ENCODE results near the gene JPH3. TPM values are rescaled to one million over a fixed set of nuclear protein-coding genes. Genes with fewer than 3 reads are reported as not detected.
A peak's percentile ranks its signal among the peaks of the same experiment; 100 is the strongest.

Gene JPH3
- polyA plus RNA-seq, 1 donor from 2014 or later, result not detected

DNA sequence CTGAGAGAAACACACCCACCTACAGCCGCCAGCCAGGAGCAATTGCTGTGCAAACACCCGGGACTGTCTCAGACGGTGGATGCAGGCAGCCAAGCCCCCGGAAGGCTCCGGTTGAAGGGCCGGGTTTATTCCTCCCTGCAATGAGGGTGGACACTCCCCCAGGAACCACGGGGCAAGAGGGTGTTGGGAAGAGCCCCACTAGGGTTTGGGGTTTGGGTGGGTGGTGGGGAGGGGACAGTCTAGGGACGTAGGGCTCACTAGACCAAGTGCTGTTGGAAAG lies 19.2 kb downstream of the JPH3 start:
- H3K9me3 Mint-ChIP-seq, result peaks cover 0 to 2% (median 0%) of the 10 kb centered on the region in 3 donors
- peaks cover 10% of the 10 kb centered on the region for H3K27me3 Mint-ChIP-seq
- H3K27ac Mint-ChIP-seq, result no peak overlapping the region
- no peak overlapping the region for H3K4me3 Mint-ChIP-seq
- H3K36me3 Mint-ChIP-seq, result no peaks in the 10 kb centered on the region
- no peaks in the 10 kb centered on the region for H3K4me1 Mint-ChIP-seq

DNA sequence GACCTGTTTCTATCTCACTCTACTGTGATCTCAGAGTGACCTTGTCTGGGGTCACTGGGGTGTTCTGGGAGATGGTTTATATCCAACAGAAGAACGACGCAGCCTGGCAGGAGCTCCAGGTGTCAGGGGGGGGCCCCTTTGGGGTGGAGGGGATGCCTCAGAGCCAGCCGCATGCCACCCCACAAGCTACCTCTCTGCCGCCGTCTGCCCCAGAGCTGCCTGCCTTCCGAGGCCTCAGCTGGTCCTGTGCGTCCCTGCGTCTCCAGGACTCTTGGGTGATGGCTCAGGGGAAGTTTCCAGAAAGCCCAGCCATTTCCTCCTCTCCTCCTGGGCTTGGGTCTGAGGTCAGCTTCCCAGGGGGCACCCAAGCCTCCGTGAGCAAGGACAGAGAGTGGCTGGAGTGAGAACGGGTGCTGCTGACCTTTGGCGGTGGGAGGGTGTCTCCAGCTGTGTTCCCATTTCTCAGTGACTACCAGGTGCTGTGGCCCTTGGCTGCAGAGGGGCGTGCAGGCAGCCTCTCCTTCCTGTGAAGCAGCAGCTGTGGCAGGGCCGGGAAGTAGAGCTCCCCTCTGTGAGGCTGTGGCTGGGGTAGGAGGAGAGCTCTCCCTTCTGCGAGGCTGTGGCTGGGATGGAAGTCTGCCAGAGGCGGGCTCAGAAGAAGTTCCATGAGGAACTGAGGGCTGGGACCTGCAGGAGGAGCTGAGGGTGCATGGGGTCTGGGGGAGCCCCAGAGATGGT lies 19.8 kb downstream of the JPH3 start:
- H3K4me3 Mint-ChIP-seq, result no peak overlapping the region

DNA sequence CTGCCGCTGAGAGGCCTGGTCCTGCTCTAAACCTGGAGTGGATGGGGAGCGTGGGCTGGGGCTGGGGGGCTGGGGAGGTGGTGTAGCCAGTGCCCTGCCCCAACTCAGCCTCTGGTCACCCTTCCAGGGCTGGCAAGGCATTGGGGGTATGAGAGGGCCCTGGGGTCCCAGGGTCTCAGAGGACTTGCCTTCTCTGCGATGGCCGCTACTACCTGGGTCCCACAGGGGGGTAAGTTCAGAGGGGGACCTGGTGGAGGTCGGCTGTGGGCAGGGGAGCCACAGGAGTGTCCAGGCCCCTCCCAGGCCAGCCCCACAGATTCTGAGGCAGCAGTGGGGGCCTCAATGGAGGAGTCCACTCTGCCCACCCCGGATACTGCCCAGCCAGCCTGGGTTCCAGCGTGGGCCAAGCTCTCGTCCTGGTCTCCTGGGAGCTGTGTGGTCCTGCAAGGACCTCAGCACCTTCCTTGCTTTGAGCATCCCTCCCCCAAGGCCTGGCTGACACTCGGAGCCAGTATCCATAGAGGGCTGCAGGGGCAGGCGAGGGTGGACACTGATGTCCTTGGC lies 20.5 kb downstream of the JPH3 start:
- no peaks in the 10 kb centered on the region for H3K4me1 Mint-ChIP-seq

More for the DNA sequence above, 19.8 kb downstream of the JPH3 start:
- Mint-ChIP-seq H3K27me3 (peaks cover 10% of the 10 kb centered on the region), H3K27ac (peak overlapping the region in 1 of 3 donors; percentile 35), H3K9me3 (peaks cover 0 to 2% (median 0%) of the 10 kb centered on the region in 3 donors), H3K4me1 (no peaks in the 10 kb centered on the region), H3K36me3 (no peaks in the 10 kb centered on the region)

DNA sequence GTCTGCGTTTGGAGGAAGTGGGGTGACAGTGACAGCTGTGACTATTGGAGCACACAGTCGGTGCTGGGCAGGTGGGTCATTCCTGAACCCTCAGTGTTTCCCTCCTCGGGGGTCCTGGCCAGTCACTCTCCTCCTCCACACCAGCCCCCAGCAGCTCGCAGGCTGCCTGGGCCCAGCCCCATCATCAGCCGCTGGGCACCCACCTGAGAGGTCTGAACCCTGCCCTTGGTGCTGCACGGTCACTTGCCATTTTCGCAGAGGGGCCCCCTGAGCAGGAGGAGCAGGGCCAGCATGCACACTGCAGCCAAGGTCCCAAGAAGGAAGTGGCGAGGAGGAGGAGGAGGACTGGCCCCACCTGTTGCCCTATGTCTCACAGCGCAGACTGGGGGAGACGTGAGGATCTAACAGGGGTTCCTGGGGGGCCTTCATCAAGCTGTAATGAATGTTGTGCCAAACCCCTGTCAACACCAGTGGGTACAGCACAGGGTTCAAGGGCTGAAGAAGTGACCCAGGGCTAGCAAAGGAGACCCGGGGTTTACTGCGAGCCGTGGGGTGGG lies 23.0 kb downstream of the JPH3 start:
- H3K27me3 Mint-ChIP-seq, result peaks cover 13% of the 10 kb centered on the region

More for the DNA sequence above, 20.5 kb downstream of the JPH3 start:
- no peak overlapping the region for H3K4me3 Mint-ChIP-seq
- H3K27me3 Mint-ChIP-seq, result peaks cover 10% of the 10 kb centered on the region
- peaks cover 0 to 2% (median 0%) of the 10 kb centered on the region in 3 donors for H3K9me3 Mint-ChIP-seq
- H3K27ac Mint-ChIP-seq, result no peak overlapping the region
- no peaks in the 10 kb centered on the region for H3K36me3 Mint-ChIP-seq

DNA sequence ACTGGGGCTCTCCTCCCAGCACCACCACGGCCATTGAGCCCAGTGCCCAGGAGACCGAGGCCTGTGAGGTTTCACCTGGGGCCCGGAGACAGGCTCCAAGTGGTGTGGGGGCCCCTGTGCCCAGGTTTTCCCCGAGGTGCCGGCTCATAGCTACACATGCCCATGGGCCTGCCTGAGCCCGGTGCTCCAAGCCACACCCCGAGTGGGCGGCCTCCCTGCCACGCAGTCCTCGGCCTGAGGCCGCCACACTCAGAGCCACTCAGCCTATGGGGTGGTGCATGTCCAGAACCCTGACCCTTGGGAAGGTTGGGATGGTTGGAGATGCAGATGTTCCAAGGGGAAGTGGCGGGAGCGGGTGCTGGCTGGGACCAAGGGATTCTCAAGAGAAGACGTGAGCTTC lies 24.1 kb downstream of the JPH3 start:
- peaks cover 0 to 9% (median 5%) of the 10 kb centered on the region in 3 donors for H3K9me3 Mint-ChIP-seq
- no peak overlapping the region for H3K27ac Mint-ChIP-seq
- H3K4me1 Mint-ChIP-seq, result peaks cover 0 to 1% (median 0%) of the 10 kb centered on the region in 3 donors
- peaks cover 22% of the 10 kb centered on the region for H3K27me3 Mint-ChIP-seq
- H3K36me3 Mint-ChIP-seq, result peaks cover 2% of the 10 kb centered on the region
- no peak overlapping the region for H3K4me3 Mint-ChIP-seq

More for the DNA sequence above, 23.0 kb downstream of the JPH3 start:
- Mint-ChIP-seq H3K4me1 (peaks cover 0 to 1% (median 0%) of the 10 kb centered on the region in 3 donors), H3K27ac (no peak overlapping the region), H3K36me3 (no peaks in the 10 kb centered on the region), H3K4me3 (no peak overlapping the region), H3K9me3 (no peaks in the 10 kb centered on the region)

DNA sequence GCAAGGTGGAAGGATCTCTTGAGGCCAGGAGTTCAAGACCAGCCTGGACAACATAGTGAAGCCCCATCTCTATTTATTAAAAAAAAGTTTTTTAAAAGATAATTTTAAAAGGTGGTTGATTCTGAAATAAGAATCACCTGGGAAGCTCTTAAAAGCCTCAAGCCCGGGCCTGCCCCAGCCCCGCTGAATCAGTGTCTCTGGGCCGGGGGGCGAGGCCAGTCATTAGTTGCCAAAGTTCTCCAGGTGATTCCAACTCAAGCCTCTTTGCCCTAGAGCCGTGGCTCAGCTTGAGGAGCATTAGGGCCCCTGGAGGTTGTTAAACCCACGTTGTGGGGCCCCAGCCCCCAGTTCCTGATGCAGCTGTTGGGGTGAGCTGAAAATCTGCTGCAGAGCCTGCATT lies 24.6 kb downstream of the JPH3 start:
- peaks cover 24% of the 10 kb centered on the region for H3K27me3 Mint-ChIP-seq
- H3K27ac Mint-ChIP-seq, result no peak overlapping the region
- peaks cover 6% of the 10 kb centered on the region for H3K36me3 Mint-ChIP-seq
- peaks cover 0 to 13% (median 9%) of the 10 kb centered on the region in 3 donors for H3K9me3 Mint-ChIP-seq
- H3K4me3 Mint-ChIP-seq, result no peak overlapping the region
- peaks cover 0 to 1% (median 0%) of the 10 kb centered on the region in 3 donors for H3K4me1 Mint-ChIP-seq

DNA sequence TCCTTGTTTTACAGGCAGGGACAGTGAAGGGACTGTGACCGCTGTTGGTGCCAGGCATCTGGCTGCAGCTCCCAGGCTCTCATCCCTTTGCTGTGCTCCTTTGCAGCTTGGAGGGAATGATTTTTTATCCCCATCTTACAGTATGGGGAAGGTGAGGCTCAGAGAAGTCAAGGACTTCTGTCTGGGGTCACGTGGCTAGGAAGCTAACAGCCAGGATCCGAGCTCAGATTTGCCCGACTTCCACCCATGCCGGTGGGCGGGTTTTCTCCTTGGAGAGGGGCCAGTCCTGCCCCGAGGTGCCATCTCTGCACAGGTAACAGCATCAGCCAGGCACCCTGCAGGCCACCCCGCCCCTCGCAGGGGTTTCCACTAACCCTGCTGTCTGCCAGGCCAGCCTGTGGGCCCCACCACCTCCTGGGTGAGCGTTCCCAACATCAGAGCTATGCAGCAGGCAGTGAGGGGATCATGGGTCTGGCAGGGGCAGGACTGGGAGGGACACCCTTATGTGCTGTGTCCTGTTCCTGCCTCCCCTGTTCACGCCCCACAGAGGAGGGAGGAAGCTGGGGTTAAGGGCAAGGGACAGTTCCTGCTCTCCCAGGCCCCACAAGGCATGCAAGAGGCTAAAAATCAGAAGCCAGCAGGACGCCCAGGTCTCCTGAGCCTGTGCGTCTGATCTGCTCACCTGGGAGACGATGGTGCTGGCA lies 25.4 kb downstream of the JPH3 start:
- Mint-ChIP-seq H3K27me3 (peaks cover 28% of the 10 kb centered on the region), H3K4me1 (peaks cover 0 to 1% (median 0%) of the 10 kb centered on the region in 3 donors), H3K9me3 (peaks cover 2 to 13% (median 9%) of the 10 kb centered on the region in 3 donors), H3K4me3 (no peak overlapping the region), H3K27ac (peak overlapping the region in 1 of 3 donors; percentile 5), H3K36me3 (peaks cover 6% of the 10 kb centered on the region)

DNA sequence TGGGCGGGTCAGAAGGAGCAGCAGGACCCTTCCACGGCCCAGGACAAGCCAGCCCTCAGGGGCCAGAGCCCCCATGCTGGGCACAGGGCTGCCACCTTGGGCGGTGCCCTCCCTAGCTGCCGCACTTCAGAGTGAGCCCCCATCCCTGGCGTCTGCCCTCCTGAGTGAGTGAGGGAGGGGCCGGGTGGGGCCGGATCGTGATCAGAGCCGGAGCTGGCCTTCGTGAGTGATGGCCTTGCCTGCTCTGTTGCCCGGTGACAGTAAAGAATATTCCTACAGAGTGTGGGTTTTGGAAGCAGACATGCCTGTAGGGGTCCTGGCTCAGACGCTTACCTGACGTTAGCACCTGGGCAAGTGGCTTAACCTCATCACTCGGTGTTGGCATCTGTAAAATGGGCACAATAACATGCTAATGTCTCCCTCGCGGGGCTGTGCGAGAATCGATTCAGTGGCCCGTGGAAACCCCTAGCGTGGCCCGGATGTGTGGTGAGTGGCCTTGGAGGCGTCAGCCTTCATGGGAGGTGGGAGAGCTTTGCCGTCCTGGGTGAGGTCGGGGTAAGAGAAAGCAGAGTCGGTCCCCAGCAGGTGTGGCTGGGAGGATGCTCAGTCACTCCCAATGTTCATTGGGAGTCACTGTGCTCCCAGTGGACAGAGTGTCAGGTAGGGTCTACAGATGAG lies 26.1 kb downstream of the JPH3 start:
- Mint-ChIP-seq H3K27me3 (peaks cover 28% of the 10 kb centered on the region), H3K36me3 (peaks cover 6% of the 10 kb centered on the region), H3K4me1 (peaks cover 0 to 1% (median 0%) of the 10 kb centered on the region in 3 donors), H3K9me3 (peaks cover 2 to 13% (median 9%) of the 10 kb centered on the region in 3 donors), H3K27ac (peak overlapping the region in 1 of 3 donors; percentile 68), H3K4me3 (peak overlapping the region in 1 of 4 donors; percentile 37)

DNA sequence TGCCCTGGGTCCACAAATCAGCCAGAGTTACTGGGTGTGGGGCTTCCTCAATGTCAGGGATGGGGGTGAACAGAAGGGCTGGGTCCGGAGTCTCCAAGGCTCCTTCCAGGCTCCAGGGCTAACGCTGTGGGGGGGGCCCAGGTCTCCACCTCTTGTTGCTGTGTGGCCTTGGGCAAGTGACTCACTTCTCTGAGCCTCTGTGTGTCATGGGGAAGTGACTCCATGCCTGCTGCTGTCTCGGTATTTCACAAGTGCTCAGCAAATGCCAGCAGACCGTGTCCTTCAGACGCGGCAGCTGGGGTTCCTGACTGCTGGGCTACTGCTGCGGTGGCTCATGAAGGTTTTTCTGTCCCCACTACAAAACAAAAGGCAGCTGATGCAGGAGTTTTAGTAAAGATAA lies 26.6 kb downstream of the JPH3 start:
- Mint-ChIP-seq H3K27ac (peak overlapping the region in 1 of 3 donors; percentile 68), H3K36me3 (peaks cover 6% of the 10 kb centered on the region), H3K27me3 (peaks cover 28% of the 10 kb centered on the region), H3K4me1 (peaks cover 0 to 3% (median 0%) of the 10 kb centered on the region in 3 donors), H3K4me3 (no peak overlapping the region), H3K9me3 (peaks cover 2 to 13% (median 9%) of the 10 kb centered on the region in 3 donors)

DNA sequence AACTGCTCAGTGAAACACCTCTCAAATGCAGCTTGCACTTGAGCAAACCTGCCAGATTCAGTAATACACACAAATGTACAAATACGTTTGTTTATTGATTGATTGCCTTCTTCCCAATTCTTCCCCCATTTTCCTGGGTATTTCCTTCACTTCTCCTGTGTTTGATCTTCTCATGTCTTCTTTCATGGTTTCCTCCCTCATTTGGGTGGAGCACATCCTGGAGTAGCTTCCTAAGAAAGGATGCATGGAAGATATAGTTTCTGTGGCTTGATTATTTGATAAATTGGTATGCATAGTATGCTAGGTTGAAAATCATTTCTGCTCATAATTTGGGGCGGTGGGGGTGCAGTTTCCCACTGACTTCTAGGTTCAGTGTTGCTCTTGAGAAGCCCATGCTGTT lies 28.8 kb downstream of the JPH3 start:
- Mint-ChIP-seq H3K27ac (no peak overlapping the region), H3K4me1 (peaks cover 0 to 7% (median 0%) of the 10 kb centered on the region in 3 donors)

DNA sequence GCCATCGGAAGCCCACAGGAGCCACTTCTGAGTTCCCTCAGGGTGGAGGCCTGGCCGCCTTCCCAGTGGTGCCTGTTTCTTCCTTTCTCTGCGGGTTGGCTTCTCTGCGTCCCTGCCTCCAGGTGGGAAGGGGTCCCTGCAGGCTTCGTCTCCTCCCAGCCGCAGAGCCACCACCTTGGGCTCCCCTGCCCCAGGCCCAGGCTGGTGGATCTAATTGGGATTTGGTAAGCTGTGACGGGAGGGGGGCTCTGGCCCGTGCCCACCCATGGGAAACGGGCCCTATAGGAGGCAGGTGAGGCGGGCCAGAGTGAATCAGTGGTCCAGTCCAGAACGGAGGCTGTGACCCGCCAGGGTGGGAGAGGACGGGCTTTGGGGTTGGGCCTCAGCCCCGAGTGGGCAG lies 32.1 kb downstream of the JPH3 start:
- H3K27me3 Mint-ChIP-seq, result peaks cover 23% of the 10 kb centered on the region
- H3K9me3 Mint-ChIP-seq, result peaks cover 2 to 13% (median 9%) of the 10 kb centered on the region in 3 donors
- H3K4me3 Mint-ChIP-seq, result no peak overlapping the region
- peaks cover 4 to 10% (median 7%) of the 10 kb centered on the region in 3 donors for H3K4me1 Mint-ChIP-seq
- H3K27ac Mint-ChIP-seq, result no peak overlapping the region
- H3K36me3 Mint-ChIP-seq, result peaks cover 6% of the 10 kb centered on the region

More for the DNA sequence above, 28.8 kb downstream of the JPH3 start:
- H3K9me3 Mint-ChIP-seq, result peaks cover 2 to 13% (median 9%) of the 10 kb centered on the region in 3 donors
- H3K4me3 Mint-ChIP-seq, result peak overlapping the region in 1 of 4 donors; percentile 3
- H3K27me3 Mint-ChIP-seq, result peaks cover 30% of the 10 kb centered on the region
- peaks cover 6% of the 10 kb centered on the region for H3K36me3 Mint-ChIP-seq

DNA sequence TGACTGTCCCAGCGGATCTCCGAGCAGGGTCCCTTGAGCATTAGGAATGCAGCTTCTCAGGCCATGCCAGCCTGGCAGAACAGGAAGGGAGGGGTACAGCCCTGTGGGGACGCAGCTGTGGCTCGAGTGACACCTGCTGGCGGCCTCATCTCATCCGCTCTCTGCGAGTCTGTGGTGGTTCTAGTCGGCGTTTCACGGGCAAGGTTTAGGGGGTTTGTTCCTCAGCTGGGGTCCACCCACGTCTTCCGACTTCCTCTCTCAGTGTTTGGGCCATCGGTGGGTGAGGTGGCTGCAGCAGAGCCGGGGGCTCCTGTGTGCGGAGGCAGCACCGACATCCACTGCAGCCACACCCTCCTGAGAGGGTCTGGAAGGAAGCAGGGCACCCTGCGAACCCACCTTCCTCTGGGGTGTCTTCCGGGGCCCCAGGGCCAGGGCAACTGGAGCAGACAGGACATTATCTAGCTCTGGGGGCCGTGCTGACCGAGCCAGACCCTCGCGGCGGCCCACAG lies 33.3 kb downstream of the JPH3 start:
- peak overlapping the region; percentile 27 to 97 (median 87) for H3K4me3 Mint-ChIP-seq
- H3K36me3 Mint-ChIP-seq, result peaks cover 6% of the 10 kb centered on the region
- H3K27ac Mint-ChIP-seq, result peak overlapping the region in 2 of 3 donors; percentile 60 to 86
- peaks cover 2 to 13% (median 9%) of the 10 kb centered on the region in 3 donors for H3K9me3 Mint-ChIP-seq
- peaks cover 20% of the 10 kb centered on the region for H3K27me3 Mint-ChIP-seq
- peaks cover 4 to 10% (median 7%) of the 10 kb centered on the region in 3 donors for H3K4me1 Mint-ChIP-seq

DNA sequence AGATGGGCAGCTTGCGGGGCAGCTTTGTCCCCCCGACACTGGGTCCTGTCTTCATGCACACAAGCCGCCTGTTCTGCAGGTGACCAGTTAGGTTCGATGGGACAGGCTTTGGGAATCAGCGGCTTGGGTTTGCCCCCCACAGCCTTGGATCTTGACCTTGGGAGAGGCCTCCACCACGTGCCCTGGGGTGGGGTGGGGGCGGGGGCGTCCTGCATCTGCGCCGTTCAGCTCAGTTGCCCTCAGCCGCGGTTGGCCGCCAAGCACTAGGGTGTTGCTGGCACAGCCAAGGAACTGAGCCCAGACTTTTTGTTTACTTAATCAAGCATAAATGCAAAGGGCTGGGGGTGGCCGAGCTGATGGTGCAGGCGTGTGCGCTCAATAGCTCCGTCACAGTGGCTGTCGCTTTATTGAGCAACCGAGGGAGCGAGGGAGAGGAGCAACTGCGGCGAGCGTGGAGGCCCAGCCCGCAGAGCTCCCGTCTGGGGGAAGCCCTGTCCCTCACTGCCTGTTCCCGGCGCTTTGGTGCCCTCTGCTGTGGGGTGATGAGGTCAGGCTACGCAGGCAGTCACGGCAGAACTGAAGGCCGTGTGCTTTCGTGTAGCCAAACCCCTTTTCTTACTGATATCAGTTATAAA lies 33.9 kb downstream of the JPH3 start:
- H3K36me3 Mint-ChIP-seq, result peaks cover 6% of the 10 kb centered on the region
- H3K4me1 Mint-ChIP-seq, result peaks cover 4 to 10% (median 7%) of the 10 kb centered on the region in 3 donors
- peak overlapping the region; percentile 27 to 97 (median 84) for H3K4me3 Mint-ChIP-seq
- peaks cover 14% of the 10 kb centered on the region for H3K27me3 Mint-ChIP-seq
- peak overlapping the region in 2 of 3 donors; percentile 60 to 86 for H3K27ac Mint-ChIP-seq
- peaks cover 2 to 7% (median 5%) of the 10 kb centered on the region in 3 donors for H3K9me3 Mint-ChIP-seq

DNA sequence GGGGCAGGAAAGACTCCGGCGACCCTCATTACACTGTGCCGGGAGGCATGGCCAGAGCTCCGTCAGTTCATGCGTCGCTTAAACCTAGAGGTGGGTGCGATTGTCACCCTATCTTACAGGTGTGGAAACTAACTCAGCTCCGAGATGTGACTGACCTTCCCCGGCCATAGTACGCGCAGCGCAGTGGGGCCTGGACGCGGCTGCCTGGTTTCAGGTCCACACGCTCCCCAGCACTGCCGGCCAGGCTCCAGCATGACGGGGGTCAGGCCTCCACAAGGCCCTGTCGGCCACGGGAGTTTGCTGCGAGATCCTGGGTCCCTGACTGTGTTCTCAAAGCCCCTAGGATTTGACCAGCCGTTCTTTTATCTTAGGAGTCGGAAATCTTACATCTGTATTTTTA lies 34.4 kb downstream of the JPH3 start:
- Mint-ChIP-seq H3K4me3 (peak overlapping the region in 1 of 4 donors; percentile 90), H3K9me3 (peaks cover 1 to 2% (median 1%) of the 10 kb centered on the region in 3 donors), H3K4me1 (peaks cover 4 to 10% (median 7%) of the 10 kb centered on the region in 3 donors), H3K27ac (peak overlapping the region in 1 of 3 donors; percentile 67), H3K27me3 (peaks cover 11% of the 10 kb centered on the region), H3K36me3 (peaks cover under 1% of the 10 kb centered on the region)

All from IgD-negative memory B cell (primary cell).